HG03575 (cell line): ENCODE results near the gene RTKN2.
"Not testable (repeated sequence)": the region's sequence is repeated elsewhere in the genome, so short reads cannot be mapped to it uniquely, and the experiment has no call there.

Experiments used
- ATAC-seq: cut with Tn5 transposase; IDR thresholded peaks from one replicate; pipeline ENCODE4 v1.9.1; 2021; ENCODE audit not compliant: unreplicated experiment, insufficient number of reproducible peaks, low FRiP score; ENCODE audit errors: extremely low read depth

RTKN2 gene

DNA sequence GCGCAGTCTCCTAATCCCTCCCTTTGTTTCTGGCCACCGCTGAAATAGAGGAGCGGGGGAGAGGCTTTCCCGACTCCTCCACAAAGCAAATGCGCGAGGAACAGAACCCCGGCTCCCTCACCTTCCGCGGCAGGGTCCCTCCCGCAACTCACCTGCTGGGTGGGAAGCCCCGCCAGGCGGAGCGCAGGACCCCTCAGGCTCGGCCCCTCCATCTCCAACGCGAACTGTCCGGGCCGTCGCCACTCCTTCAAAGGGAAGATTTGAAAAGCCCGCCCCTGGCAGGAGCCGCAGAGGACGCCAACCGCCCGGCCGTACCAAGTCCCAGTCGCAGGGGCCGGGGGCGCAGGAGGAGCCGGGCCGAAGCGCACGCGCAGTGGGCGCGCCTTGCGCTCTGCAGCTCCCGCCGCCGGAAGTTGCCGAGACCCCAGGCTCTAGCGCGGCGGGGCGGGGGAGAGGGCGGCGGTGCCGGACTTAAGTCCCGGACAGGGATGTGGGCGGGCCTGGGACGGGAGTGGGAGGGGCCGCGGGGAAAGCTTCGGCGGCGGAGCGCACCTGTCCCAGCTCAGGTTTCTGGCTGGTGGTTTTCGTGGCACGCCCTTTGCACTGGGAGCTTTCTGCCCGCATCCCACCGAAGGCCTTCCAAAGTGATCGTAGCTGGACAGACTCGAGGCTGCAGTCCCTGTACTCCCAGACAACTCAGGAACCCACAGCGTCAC is at the start of gene RTKN2:
RTKN2 (minus strand) TSS at position 446 of the 716 bp plus-strand sequence; CDS start at position 212, 234 bp downstream.
- no peak for ATAC-seq

DNA sequence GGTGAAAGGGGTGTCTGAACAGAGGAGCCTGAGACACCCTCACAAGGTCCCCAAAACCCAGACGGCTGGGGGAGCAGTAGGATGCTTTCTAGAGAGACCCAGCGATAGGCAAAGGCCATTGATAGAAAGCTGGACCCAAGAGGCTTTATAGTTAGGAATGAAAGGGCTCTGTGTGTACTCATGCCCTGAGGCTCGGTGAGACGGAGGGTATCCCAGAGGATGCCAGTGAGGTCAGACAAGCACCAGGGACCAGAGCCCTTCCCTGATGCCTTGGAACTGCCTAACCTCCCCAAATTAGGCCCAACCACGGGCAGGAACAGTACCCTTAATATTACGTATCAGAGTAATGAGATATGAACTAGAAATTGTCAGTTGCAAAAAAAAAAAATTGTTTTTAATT is 48.6 kb upstream of the RTKN2 start:
- ATAC-seq: no peak

GRCh38 chr10:62309254-62309653 is 40.6 kb upstream of the RTKN2 start:
- ATAC-seq: no peak

DNA sequence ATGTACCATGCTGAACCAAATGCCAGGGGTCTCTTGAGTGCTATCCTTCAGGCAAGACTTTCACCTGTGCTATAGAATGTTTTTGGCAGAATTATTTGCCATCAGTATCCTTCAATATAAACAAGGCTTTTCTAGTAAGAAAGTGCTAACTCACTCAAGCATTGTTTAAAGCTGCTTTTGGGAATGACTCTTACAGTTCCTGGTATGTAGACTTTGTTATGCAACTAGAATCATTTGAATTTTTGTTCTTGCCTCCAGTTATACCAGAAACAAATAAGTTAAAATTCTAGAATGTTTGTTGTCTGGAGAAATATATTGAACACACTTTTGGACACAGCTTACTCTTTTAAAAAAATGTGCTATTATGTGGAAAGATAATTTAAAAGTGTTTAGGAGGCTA is 39.5 kb upstream of the RTKN2 start:
- no peak for ATAC-seq

- ATAC-seq: no peak
Observed at GRCh38 chr10:62307635-62308034, 39.0 kb upstream of the RTKN2 start.

DNA sequence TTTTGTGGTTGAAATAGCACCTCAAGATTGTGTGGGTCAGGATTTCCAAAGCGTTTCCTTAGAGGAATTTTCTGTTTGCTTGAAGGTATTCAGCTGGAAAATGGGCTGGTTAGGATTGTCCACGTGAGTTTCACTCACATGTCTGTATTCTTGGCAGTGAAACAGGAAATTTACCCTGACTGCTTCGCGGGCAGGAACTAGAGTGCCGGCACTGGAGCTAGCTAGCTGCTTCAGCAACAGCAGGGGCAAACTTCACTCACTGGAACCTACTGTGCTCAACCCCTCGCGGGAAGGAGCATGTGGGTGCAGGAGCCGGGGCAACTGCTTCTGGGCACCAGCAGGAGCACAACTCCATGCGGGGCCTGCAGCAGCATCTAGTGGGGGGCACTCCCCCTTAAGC is 38.0 kb upstream of the RTKN2 start:
- no peak for ATAC-seq

GRCh38 chr10:62305813-62306212 is 37.2 kb upstream of the RTKN2 start:
- ATAC-seq: no peak

DNA sequence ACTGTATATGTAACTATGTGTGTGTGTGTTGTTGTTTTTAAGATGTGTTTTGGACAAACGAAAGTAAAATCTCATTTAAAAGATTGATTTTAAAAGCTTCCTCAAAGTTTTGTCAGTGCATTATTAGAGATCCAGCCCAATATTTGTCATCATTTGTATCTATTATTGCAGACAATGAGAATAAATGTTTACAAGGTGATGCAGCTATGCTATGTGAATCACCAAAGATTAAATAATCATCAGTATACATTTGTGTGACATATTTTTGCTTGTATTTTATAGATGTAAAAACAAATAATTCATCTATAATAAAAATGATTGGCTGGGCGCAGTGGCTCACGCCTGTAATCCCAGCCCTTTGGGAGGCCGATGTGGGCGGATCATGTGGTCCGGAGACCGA is 35.3 kb upstream of the RTKN2 start:
- ATAC-seq: no peak

DNA sequence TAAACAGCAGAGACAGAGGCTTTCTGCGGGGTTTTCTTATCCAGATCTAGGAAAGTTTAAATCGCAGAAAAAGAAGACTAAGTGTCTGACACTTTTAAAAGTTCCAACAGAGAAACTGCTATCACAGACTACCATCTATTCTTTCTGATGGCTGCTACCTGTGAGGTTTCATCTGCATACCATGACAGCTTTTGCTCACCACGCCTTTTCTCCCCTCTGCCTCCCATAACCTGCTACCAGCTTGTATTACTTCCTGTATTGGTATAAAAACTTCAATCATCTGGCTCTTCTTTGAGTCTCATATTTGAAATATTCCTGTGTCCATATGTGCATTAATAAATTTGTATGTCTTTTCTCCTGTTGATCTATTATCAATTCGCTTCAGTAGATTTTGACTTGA is 34.1 kb upstream of the RTKN2 start:
- no peak for ATAC-seq

DNA sequence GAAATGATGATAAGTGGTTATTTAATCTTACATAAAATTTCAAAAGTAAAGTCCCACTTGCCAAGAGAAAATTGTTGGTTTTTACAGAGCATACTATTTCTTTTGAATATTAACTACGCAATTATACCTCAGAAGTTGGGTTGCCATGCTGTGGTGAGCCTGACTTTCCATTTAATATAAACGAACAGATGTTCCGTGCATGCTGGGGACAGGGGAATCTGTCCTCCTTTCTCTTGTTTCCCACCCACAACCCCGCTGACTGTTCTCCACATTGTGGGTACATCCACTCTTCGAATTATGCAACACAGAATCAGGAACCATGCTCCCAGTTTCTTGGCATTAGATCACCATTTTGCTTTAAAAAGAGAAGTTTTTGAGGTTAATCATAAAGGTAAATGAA is 29.2 kb upstream of the RTKN2 start:
- ATAC-seq: no peak

- no peak for ATAC-seq
Observed at GRCh38 chr10:62284221-62284620, 15.6 kb upstream of the RTKN2 start.

DNA sequence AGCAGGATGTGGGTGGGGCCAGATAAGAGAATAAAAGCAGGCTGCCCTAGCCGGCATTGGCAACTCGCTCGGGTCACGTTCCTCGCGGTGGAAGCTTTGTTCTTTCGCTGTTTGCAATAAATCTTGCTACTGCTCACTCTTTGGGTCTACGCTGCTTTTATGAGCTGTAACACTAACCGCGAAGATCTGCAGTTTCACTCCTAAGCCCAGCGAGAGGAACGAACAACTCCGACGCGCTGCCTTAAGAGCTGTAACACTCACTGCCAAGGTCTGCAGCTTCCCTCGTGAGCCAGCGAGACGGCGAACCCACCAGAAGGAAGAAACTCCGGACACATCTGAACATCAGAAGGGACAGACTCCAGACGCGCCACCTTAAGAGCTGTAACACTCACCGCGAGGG is 12.7 kb upstream of the RTKN2 start:
- ATAC-seq: not testable (repeated sequence)

DNA sequence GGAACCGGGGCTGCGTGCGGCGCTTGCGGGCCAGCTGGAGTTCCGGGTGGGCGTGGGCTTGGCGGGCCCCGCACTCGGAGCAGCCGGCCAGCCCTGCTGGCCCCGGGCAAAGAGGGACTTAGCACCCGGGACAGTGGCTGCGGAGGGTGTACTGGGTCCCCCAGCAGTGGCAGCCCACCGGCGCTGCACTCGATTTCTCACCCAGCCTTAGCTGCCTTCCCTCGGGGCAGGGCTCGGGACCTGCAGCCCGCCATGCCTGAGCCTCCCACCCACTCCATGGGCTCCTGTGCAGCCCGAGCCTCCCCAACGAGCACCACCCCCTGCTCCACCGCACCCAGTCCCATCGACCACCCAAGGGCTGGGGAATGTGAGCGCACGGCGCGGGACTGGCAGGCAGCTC is 11.7 kb upstream of the RTKN2 start:
- ATAC-seq: not testable (repeated sequence)

DNA sequence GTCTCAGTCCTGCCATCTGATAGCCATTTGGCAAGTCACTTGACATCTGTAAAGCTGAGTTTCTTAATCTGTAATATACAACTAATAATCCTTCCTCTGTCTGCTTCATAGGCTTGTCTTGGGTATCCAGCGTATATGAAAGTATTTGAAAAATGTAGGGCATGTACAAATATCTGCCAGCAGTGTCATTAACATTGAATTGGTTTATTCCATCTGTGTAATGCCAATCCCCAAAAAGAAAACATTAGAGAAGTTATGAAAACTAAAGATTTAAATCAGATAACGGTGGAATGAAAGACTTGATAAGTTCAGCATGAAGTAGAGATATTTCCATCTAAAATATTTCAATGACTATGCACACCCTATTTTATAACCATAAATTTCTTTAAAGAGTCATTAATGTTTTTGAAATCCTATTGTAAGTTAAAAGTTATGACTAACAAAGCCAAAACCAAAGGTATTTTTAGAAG is 9.8 kb upstream of the RTKN2 start:
- ATAC-seq: no peak

DNA sequence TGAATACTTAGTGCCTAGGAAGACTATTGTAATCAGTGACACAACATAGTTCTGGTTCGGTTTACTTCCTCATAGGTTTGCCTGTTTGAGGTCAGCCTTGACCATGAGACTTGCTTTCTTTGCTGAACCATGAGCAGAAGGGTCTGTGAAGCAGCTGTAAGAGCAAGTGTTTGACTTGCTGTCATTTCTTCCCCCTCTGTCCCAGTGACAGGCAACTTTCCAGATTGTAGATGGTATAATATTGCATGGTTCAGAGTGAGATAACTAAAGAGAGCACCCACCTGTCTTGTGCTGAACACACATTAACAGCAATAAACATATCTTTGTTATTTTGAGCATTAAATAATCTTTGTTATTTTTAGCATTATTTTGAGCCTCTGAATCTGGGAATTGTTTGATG is 9.3 kb upstream of the RTKN2 start:
- ATAC-seq: no peak

DNA sequence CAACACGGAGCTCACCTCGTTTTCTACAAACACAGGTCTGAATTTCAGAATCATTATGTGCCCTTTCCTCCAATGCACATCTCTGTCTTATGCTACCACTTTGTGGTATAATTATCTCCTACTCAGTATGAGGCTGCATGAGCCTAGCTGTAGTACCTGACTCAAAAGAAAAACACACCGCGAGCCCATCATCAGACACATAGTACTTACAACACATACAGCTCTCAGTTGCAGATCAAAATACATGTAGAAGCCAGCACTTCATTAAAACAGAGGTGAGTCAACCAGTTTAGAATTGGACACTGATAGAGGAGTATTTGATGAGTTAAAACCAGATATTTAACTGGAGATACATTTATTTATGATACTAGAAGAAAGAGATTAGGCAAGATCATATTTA is 1.4 kb upstream of the RTKN2 start:
- ATAC-seq: no peak

DNA sequence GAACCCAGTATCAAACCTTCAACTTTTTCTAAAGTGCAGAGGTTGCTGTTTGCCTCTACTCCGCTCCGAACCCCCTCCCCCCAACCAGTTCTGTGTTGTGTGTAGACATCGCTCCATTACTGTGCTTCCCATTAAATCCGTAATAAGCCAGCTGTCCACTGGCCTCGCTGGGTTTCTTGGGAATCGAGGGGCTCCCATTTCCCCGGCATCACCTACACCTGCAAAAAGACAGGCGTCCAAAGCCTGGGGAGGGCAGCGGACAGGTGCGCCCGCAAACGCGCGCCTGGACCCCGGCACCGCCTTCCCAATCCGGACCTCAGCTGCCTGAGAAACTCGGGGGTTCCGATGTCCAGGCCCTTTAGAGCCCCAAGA is 631 bp downstream of the RTKN2 start:
- ATAC-seq: no peak

GRCh38 chr10:62266611-62267010 is 2.0 kb downstream of the RTKN2 start:
- ATAC-seq: no peak

- ATAC-seq: no peak
Observed at GRCh38 chr10:62266147-62266546, 2.5 kb downstream of the RTKN2 start.

- no peak for ATAC-seq
Observed at GRCh38 chr10:62264702-62265436, 3.8 kb downstream of the RTKN2 start.

DNA sequence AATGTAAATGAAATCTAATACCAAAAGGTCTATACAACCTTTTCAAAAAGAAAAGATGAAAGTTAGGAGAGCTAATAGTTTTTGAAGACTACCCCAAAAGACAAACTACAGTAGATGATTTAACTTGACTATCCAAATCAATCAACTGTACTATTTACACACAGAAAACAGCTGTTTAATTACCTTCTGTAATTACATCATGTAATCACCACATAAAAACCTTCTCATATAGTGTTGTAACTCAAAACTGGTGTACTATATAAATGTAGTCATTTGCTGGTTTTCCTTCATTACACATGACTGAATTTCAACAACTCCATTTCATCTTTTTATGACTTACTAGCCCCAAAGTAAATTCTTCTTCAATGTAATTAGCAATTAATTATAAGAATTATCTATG is 4.5 kb downstream of the RTKN2 start:
- ATAC-seq: no peak
